ENCODE data around the gene MIER1. TPM values are rescaled to one million over a fixed set of nuclear protein-coding genes. Genes with fewer than 3 reads are reported as not detected.

MIER1 gene
- total and polyA plus RNA-seq, 8 donors: 5.2 to 17.5 (median 9.3) TPM

- ATAC-seq (peak; percentile 22 to 33 (median 32)), DNase-seq (no peak), FAIRE-seq (no peak)
- Histone ChIP-seq H3K36me3 (no peaks in the 10 kb centered on the region), H3K4me1 (peaks cover 37 to 48% (median 40%) of the 10 kb centered on the region in 3 donors), H3K27ac (peak overlapping the region in 3 of 4 donors; percentile 7 to 63 (median 61)), H3K27me3 (no peaks in the 10 kb centered on the region), H3K4me3 (no peak overlapping the region), H3K9me3 (no peaks in the 10 kb centered on the region)
- WGBS, 2 donors: 54% methylated on average over 7 of the region's 7 CpGs
- intact Hi-C loops (cut with DNase I): loop anchor here in 2 of 3 donors (5.0 to 10.0 kb wide), 2 partner anchors 145 to 147 kb away; no protein-coding TSS in a partner anchor
- no peak for TF ChIP-seq CTCF (IDR thresholded peaks at IDR 0.05)
These were observed 75.0 kb downstream of the MIER1 start for GRCh38 chr1:66999640-67000400.

- ATAC-seq: peak; percentile 67 to 76 (median 69)
- Histone ChIP-seq H3K4me3 (no peak overlapping the region), H3K9me3 (no peaks in the 10 kb centered on the region), H3K27ac (peak overlapping the region; percentile 41 to 56 (median 44)), H3K27me3 (no peaks in the 10 kb centered on the region), H3K36me3 (no peaks in the 10 kb centered on the region), H3K4me1 (peaks cover 39 to 48% (median 40%) of the 10 kb centered on the region in 3 donors)
- no peak for FAIRE-seq
- 49 to 51% methylated on average over 5 of the region's 5 CpGs for WGBS, 2 donors
- peak in 3 of 6 donors; percentile 26 to 38 (median 34) for DNase-seq
- intact Hi-C loops (cut with DNase I): no loop called here
- TF ChIP-seq CTCF (IDR thresholded peaks at IDR 0.05): no peak
These were observed 77.1 kb downstream of the MIER1 start for GRCh38 chr1:67001682-67002425.

- H3K9me3 ChIP-seq: no peaks in the 10 kb centered on the region
- H3K36me3 ChIP-seq: no peaks in the 10 kb centered on the region
- peak in 1 of 6 donors; percentile 13 for DNase-seq
- no peak overlapping the region for H3K4me3 ChIP-seq
- no peak overlapping the region for H3K27ac ChIP-seq
- 32 to 44% methylated on average over 1 of the region's 1 CpG for WGBS, 2 donors
- no peak for TF ChIP-seq CTCF (IDR thresholded peaks at IDR 0.05)
- no peaks in the 10 kb centered on the region for H3K27me3 ChIP-seq
- peak in 3 of 4 donors; percentile 46 to 64 (median 48) for ATAC-seq
- FAIRE-seq: no peak
- intact Hi-C loops (cut with DNase I): no loop called here
- H3K4me1 ChIP-seq: peaks cover 34 to 41% (median 39%) of the 10 kb centered on the region in 3 donors
These were observed 79.4 kb downstream of the MIER1 start for GRCh38 chr1:67004176-67004575.

GRCh38 chr1:67005068-67005467, 80.3 kb downstream of the MIER1 start:
- peaks cover 27 to 34% (median 33%) of the 10 kb centered on the region in 3 donors for H3K4me1 ChIP-seq
- H3K36me3 ChIP-seq: peaks cover 0 to under 1% (median 0%) of the 10 kb centered on the region in 3 donors
- DNase-seq: peak in 1 of 6 donors; percentile 15
- TF ChIP-seq CTCF (IDR thresholded peaks at IDR 0.05): no peak
- ATAC-seq: no peak
- no peak overlapping the region for H3K4me3 ChIP-seq
- intact Hi-C loops (cut with DNase I): no loop called here
- no peak overlapping the region for H3K27ac ChIP-seq
- H3K27me3 ChIP-seq: no peaks in the 10 kb centered on the region
- H3K9me3 ChIP-seq: no peaks in the 10 kb centered on the region
- 82 to 83% methylated on average over 8 of the region's 8 CpGs for WGBS, 2 donors
- FAIRE-seq: no peak
